ENCODE measurements around the gene ZNF146. TPM values are rescaled to one million over a fixed set of nuclear protein-coding genes. Genes with fewer than 3 reads are reported as not detected.
"Not testable (repeated sequence)": the region's sequence is repeated elsewhere in the genome, so short reads cannot be mapped to it uniquely, and the experiment has no call there.

The ZNF146 gene
- total RNA-seq (2014; rRNA removed; shearing (Covaris generic)): 35.3 and 84.9 TPM in 2 replicates

DNA sequence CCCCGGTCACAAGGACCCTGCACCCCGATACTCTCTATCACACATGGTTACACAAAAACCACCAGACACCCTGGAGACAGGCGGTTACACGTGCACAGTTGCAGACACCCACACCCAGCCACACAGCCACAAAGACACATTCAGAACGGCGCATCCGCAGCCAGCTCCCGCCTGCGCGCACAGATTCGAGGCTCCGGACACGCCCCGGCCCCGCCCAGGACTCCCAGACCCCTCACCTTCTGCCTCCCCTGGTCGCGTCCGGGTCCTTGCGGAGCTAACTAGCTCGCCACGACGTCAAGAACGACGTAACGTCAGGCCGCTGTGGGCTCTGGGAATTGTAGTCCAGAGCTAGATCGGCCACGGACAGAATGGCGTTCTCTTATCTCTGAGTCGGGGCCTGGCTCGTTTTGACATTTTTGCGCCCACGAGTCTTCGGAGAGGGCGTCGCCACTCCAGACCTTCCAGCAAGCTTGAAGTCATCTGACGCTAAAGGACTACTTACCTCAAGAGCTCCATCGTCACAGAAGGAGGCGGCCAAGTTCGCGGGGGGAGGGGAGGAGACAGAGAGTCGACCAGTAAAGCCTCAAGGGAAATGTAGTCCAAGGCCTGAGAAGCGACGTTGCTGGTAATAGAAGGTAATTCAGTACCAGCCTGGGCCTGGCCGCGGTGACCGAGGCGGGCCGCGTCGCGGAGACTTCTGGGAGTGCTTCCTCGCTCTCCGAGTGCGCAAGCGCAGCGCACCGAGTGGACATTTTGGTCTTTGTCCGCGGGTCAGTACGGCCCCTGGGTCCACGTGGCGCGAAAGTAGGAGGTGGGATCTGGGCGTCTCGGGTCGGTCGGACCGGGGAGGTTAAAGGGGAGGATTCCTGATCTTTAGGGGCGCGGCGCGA, at the start of gene ZNF146, which contains the start of gene ZNF565:
ZNF146 (plus strand) TSS at position 721 of the 890 bp plus-strand sequence. CDS start 21,335 bp downstream, outside the sequence.
ZNF565 (minus strand) TSS at position 280 of the 890 bp plus-strand sequence. CDS start 12,680 bp downstream, outside the sequence.
- DNase-seq (ENCODE audit: low spot score): peak; percentile 99
- in situ Hi-C loops (cut with HindIII; ENCODE audit: low sequenced_read_pairs): no loop called here

DNA sequence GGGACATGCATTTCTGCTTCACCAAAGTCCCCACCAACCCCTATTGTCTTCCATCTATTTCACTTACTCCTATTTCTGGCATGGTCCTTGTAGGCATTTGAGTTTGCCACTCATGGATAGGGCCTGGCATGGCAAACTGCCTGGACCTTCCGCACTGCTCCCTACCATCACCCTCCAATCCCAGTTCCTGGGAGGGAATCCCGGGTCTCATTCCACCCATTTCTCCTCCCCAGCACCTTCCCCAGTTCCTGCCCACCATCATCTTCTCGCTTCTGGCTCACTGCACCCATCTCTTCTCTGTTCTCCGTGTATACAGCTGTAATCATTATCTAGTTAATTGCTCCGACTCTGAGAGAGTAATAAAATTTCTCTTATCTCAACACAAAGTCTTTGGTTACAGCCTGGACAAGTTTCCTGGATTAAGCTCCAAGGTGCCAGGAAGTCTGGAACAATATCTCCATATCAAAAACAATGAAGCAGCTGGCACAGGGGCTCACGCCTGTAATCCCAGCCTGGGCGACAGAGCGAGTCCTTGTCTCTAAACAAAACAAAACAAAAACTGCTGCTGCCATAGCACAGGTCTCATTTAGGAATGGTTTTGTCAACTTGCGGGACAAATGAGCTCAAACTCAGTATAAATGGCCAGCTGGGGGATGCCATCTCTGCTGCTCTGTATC, 45.7 kb upstream of the ZNF146 start:
- in situ Hi-C loops (cut with HindIII; ENCODE audit: low sequenced_read_pairs): no loop called here
- no peak for DNase-seq (ENCODE audit: low spot score)

DNA sequence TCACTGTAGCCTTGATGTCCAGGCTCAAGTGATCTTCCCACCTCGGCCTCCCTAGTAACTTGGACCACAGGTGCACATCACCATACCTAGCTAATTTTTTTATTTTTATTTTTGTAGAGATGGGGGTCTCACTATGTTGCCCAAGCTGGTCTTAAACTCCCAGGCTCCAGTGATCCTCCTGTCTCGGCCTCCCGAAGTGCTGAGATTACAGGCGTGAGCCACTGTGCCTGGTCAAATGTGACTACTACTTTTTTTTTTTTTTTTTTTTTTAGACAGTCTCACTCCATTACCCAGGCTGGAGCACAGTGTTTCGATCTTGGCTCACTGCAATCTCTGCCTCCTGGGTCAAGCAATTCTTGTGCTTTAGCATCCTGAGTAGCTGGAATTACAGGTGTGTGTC, 42.1 kb upstream of the ZNF146 start:
- in situ Hi-C loops (cut with HindIII; ENCODE audit: low sequenced_read_pairs): no loop called here
- no peak for DNase-seq (ENCODE audit: low spot score)

DNA sequence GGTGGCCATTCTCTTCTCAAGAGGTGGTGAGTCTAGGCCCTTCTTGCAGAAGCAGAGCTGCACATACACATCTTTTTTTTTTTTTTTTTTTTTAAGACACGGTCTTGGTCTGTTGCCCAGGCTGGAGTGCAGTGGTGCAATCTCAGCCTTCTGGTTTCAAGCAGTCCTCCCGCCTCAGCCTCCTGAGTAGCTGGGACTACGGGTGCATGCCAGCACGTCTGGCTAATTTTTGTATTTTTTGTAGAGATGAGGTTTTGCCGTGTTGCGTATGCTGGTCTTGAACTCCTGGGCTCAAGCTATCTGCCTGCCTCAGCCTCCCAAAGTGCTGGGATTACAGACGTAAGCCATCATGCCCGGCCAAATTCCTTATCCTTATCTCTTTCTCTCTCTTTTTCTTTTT, 41.1 kb upstream of the ZNF146 start:
- DNase-seq (ENCODE audit: low spot score); in situ Hi-C loops (cut with HindIII; ENCODE audit: low sequenced_read_pairs): not testable (repeated sequence)

DNA sequence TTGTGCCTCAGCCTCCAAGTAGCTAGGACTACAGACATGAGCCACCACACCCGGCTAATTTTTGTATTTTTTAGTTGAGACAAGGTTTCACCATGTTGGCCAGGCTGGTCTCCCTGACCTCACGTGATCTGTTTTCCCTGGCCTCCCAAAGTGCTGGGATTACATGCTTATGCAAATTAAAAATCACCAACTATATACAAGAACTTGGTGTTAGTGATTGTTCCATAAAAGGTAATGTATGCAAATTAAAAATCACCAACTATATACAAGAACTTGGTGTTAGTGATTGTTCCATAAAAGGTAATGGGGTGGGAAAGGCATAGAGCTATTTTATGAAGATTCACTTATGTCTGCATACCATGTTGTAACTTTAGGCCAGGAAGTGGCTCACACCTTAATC, 35.8 kb upstream of the ZNF146 start:
- in situ Hi-C loops (cut with HindIII; ENCODE audit: low sequenced_read_pairs); DNase-seq (ENCODE audit: low spot score): not testable (repeated sequence)

DNA sequence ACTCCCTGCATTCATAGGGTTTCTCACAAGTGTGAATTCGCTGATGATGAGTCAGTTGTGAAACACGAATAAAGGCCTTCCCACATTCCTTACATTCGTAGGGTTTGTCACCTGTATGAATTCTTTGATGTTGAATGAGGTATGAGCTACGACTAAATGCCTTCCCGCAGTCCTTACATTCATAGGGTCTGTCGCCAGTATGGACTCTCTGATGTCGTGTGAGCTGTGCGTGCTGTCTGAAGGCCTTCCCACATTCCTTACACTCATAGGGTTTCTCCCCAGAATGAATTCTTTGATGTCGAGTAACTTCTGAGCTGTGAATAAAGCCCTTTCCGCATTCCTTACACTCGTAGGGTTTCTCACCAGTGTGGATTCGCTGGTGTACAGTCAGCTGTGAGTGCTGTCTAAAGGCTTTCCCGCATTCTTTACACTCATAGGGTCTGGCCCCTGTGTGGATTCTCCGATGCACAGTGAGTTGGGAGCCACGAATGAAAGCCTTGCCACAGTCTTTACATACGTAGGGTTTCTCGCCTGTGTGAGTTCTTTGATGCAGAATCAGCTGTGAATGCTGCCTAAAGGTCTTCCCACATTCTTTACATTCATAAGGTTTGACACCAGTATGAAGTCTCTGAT, 32.2 kb upstream of the ZNF146 start:
- in situ Hi-C loops (cut with HindIII; ENCODE audit: low sequenced_read_pairs): no loop called here
- DNase-seq (ENCODE audit: low spot score): no peak

DNA sequence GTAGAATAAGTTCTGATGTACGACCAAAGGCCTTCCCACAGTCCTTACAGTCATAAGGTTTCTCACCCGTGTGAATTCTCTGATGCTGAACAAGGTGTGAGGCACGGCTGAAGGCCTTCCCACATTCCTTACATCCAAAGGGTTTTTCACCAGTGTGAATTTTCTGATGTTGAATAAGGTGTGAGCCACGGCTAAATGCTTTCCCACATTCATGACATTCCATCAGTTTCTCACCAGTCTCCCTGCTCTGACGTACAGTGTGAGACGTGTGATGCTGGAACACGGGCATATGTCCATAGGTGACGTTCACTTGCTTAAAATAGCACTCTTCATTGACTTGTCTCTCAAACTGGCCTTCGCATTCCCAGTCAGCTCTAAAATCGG, 31.7 kb upstream of the ZNF146 start:
- DNase-seq (ENCODE audit: low spot score): no peak
- in situ Hi-C loops (cut with HindIII; ENCODE audit: low sequenced_read_pairs): no loop called here

DNA sequence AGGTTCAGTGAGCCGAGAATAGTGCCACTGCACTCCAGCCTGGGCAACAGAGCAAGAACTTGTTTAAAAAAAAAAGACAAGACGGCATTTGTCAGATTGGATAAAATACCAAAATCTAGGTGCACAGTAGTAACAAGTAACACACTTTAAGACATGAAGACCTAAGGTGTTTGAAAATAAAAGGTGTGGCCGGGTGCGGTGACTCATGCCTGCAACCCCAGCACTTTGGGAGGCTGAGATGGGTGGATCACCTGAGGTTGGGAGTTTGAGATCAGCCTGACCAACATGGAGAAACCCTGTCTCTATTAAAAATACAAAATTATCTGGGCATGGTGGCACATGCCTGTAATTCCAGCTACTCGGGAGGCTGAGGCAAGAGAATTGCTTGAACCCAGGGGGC, 28.2 kb upstream of the ZNF146 start:
- DNase-seq (ENCODE audit: low spot score); in situ Hi-C loops (cut with HindIII; ENCODE audit: low sequenced_read_pairs): not testable (repeated sequence)

DNA sequence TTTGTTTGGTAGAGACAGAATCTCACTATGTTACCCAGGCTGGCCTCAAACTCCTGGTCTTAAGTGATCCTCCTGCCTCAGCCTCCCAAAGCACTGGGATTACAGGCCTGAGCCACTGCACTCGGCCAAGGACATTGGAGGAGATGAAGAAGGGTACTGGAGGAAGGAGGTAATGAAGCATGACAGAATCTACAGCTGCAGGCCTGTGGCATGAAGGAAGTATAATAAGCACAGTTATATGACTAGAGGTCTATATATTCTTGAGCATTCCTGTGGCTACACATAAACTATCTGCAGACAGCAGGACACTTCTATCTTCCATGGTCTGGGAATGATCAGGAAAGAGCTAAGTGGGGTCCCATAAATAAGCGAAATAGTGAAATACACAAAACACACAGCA, 18.7 kb upstream of the ZNF146 start:
- in situ Hi-C loops (cut with HindIII; ENCODE audit: low sequenced_read_pairs): no loop called here
- no peak for DNase-seq (ENCODE audit: low spot score)

DNA sequence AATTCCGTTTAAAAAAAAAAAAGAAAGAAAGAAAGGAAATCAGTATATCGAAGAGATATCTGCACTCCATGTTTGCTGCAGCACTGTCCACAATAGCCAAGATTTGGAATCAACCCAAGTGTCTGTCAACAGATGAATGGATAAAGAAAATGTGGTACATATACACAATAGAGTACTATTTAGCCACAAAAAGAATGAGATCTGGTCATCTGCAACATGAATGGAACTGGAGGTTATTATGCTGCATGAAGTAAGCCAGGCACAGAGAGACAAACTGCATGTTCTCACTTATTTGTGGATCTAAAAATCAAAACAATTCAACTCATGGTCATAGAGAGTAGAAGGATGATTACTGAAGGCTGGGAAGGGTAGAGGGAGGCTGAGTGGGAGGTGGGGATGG, 16.8 kb upstream of the ZNF146 start:
- no peak for DNase-seq (ENCODE audit: low spot score)
- in situ Hi-C loops (cut with HindIII; ENCODE audit: low sequenced_read_pairs): no loop called here

DNA sequence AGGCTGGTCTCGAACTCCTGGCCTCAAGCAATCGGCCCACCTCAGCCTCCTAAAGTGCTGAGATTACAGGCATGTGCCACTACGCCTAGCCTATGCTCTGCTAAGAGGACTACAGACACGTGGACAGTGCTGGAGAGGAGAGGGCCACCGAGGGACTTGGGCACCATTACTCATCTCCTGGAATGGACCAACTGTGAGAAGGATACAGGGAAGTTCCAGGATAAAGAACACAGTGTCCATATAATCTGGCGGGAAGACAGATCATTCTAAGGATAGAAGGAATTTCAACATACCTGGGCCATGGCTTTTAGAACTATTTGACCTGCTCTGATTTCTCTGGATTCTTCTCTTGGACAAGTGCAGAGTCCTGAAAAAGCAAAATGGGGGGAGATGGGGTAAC, 13.2 kb upstream of the ZNF146 start:
- no peak for DNase-seq (ENCODE audit: low spot score)
- in situ Hi-C loops (cut with HindIII; ENCODE audit: low sequenced_read_pairs): no loop called here

DNA sequence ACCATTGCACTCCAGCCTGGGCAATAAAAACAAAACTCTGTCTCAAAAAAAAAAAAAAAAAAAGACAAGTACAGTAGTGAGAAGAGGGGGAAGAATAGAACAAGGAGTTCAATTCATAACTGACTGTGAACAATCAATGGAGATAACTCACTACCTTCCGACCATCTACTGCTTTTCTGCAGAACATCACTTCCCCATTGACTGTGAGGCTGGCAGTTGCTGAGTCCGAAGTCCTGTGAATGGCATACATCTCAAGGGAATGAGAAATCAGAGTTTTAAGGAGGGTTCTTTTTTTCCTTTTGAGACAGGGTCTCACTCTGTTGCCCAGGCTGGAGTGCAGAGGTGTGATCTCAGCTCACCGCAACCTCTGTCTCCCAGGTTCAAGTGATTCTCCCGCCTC, 11.6 kb upstream of the ZNF146 start:
- DNase-seq (ENCODE audit: low spot score): no peak
- in situ Hi-C loops (cut with HindIII; ENCODE audit: low sequenced_read_pairs): no loop called here

DNA sequence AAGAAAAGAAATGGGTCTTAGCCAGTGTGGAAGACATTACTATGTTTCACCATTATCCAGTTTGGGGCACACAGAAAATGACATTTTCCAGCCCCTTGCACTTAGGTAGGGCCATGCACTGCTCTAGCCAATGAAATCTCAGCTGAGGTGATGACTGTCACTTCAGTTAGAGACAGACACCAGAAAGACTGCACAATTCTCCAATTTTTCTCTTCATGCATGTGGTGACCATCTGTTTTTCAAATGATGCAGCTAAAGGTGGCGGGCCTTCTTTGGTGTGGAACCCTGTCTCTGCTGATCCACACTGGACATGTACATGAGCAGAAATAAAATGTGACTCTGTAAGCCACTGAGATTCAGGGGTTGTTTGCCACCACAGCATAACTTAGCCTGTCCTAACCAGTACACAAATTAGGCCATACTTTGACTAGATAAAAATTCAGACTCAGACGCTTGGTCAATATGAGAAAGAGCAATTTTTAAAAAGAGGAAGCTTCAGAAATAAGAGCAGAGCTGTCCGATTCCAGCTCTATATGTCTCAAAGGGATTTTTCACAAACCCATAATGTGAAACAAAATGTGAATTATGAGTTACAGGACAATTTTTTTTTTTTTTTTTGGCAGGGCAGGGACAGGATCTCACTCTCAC, 7.2 kb upstream of the ZNF146 start:
- peak; percentile 62 for DNase-seq (ENCODE audit: low spot score)
- in situ Hi-C loops (cut with HindIII; ENCODE audit: low sequenced_read_pairs): no loop called here

DNA sequence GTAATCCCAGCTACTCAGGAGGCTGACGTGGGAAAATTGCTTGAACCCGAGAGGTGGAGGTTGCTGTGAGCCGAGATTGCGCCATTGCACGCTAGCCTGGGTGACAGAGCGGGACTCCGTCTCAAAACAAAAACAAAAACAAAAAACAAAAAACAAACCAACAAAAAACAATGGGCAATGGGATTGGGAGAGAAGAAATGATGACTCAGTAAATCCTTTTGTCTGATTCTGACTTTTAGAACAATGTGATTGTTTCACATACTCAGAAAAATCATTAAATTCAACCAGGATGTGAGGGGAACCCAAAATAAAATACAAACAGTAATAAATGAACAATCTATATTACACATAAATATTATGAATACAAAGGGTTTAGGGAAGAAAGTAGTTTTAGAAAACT, 5.5 kb upstream of the ZNF146 start:
- in situ Hi-C loops (cut with HindIII; ENCODE audit: low sequenced_read_pairs): no loop called here
- DNase-seq (ENCODE audit: low spot score): no peak

DNA sequence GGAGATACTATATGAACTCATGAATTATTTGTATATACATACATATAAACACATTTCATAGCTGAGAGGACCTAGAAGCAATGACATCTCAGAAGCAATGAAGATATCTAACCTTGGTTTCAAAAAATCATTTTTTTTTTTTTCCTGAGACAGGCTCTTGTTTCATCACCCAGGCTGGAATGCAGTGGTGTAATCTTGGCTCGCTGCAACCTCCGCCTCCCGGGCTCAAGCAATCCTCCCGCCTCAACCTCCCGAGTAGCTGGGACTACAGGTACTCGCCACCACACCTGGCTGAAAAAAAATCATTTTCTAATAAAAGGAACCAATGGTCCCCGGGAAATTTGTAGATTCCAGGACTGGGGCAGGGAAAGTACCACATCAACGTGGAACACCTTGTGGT, 4.4 kb upstream of the ZNF146 start:
- no peak for DNase-seq (ENCODE audit: low spot score)
- in situ Hi-C loops (cut with HindIII; ENCODE audit: low sequenced_read_pairs): no loop called here

DNA sequence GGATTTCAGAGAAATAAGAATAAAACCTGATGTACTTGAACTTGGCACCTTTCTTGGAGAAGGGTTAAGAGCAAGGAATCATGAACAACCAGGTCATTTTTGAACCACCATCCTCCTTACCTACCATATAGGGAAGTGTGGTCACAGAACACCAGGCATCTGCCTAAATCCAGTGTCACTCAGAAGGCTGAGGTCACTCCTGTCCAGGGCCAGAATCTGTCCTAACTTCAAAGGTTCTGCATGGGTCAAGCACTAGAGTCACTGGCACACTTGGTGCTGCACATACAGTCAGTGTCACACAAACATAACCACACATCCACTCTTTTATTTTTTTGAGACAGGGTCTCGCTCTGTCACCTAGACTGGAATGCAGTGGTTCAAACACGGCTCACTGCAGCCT, 2.0 kb upstream of the ZNF146 start:
- in situ Hi-C loops (cut with HindIII; ENCODE audit: low sequenced_read_pairs): no loop called here
- DNase-seq (ENCODE audit: low spot score): no peak

DNA sequence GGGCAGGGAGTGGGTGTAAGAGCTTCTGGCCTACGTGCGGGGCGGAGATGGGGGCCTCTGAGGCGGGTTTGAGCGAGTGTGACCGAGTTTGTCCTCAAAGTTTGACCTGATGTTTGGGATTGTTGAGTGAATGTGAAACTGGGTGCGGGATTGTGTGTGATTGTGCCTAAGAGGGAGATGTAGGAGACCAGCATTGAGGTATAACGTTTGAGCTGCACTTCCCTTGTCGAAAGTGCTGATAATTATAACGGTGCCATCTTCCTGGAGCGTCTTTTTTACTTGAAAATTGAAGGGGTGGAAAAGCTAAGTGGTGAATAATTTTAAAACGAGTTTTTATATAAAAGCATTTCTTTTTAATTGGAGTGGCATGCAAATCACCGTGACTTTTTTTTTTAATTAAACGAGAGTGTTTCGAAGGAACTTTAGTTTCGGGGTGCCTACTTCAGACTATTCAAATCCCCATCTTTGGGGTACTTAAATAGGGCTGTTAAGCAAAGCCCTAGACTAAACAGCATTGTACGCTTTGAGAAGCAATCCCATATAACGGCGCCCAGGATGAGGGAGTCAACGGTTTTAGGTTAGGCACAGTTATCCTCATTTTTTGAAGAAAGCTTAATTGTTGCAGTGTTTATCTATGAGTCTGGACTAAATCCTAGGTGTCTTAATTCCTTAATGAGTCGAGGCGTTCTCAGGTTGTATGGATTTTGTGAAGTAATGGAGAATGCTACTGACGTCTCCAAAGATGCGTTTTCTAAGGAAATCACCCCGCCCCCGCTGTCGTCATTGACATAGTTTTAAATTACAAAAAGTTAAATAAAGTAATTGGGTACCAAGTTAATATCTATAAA, 594 bp downstream of the ZNF146 start:
- no peak for DNase-seq (ENCODE audit: low spot score)
- in situ Hi-C loops (cut with HindIII; ENCODE audit: low sequenced_read_pairs): no loop called here

DNA sequence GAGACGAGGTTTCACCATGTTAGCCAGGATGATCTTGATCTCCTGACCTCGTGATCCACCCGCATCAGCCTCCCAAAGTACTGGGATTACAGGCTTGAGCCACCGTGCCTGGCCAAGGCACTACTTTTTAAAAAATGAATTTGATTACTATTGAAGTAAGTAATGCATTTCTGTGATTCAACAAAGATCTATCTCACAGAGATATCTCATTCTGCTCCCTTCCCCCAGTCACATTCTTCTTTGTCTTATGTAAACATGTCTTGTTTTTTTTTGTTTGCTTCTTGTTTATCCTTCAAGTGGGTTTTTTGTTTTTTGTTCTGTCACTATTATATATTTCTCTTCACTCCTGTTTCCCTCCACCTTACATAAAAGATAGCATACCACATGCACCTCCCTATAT, 6.6 kb downstream of the ZNF146 start:
- in situ Hi-C loops (cut with HindIII; ENCODE audit: low sequenced_read_pairs): no loop called here
- DNase-seq (ENCODE audit: low spot score): no peak

DNA sequence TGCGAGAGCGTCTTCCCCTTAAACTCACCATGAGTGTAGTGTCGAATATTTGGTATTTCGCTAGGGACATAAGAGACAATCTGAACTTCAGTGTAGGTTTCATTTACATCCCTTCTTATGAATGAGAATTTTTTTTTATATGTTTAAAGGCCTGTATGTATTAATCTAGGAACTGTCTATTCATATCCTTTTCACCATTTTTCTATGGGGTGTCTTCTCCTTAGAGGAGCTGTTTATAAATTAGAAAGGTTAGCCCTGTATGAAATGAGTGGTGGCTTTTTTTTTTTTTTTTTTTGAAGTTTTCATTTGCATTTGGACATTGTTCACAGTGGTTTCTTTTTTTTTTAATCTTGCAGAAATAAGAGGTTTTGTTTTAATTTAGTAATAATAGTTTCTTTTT, 7.6 kb downstream of the ZNF146 start:
- DNase-seq (ENCODE audit: low spot score): no peak
- in situ Hi-C loops (cut with HindIII; ENCODE audit: low sequenced_read_pairs): no loop called here
